HCT116 (cell line): ENCODE measurements around the gene KRTAP23-1. TPM values are rescaled to one million over a fixed set of nuclear protein-coding genes. Genes with fewer than 3 reads are reported as not detected.

Experiments
- ATAC-seq: fragments of 200-7000 bp; cut with Tn5 transposase; 2 replicates; pipeline ENCODE4 v1.9.1; 2020; ENCODE audit warnings: mild to moderate bottlenecking, moderate library complexity
- BruUV-seq: library from RNA; stranded (reverse); fragments of 400-500 nt; replicated peaks from 2 replicates; lab custom pipeline; 2021; lab: Mats Ljungman, UMichigan
- CTCF ChIA-PET: fragments of 300-600 bp; sonication (Branson Sonifier 250); formaldehyde crosslinking; loops from one replicate; lab custom pipeline; 2021; ENCODE audit warnings: antibody characterized with exemption; lab: Charles Lee
- POLR2A ChIA-PET: fragments of 300-600, 350-600 bp; sonication (Branson Sonifier 250); formaldehyde crosslinking; loops from one replicate; lab custom pipeline; 2021; ENCODE audit warnings: antibody characterized with exemption; lab: Charles Lee
- RAD21 ChIA-PET, 2 experiments: fragments of 300-600 bp; sonication (Branson Sonifier 250); formaldehyde crosslinking; loops; one replicate each; lab custom pipeline; 2023; ENCODE audit warnings: low total read pairs in 2 of 2; ENCODE audit not compliant: uncharacterized antibody in 2 of 2, unreplicated experiment in 2 of 2, low non-redundant PET in 1 of 2; lab: Charles Lee
- DNase-seq: peaks from one replicate; pipeline ENCODE4 v3.0.0-alpha.2; 2010; ENCODE audit warnings: low read depth, low spot score
- H2AFZ ChIP-seq: fragments of 200-600 bp; shearing (Covaris generic), sonication (generic); 2 replicates; pipeline ENCODE4 v1.6.1; 2017; ENCODE audit warnings: low read depth, mixed run types, mixed read lengths, antibody characterized with exemption, low read length; ENCODE audit not compliant: poor library complexity, severe bottlenecking
- H3K27ac ChIP-seq: 2 replicates; pipeline ENCODE4 v1.5.1; 2012; ENCODE audit warnings: low read depth, low read length
- H3K27me3 ChIP-seq: fragments of 200-600 bp; sonication (generic); 2 replicates; pipeline ENCODE4 v1.6.1; 2016; ENCODE audit warnings: mixed run types, low read length, mixed read lengths; ENCODE audit not compliant: insufficient read depth
- H3K36me3 ChIP-seq, 2 experiments: fragments of 200-500 bp in 1 of 2; fragments of 200-600 bp in 1 of 2; sonication (Bioruptor generic) in 1 of 2; sonication (generic) in 1 of 2; 2 replicates each; pipeline versions ENCODE4 v1.5.1 to v1.6.1; 2014 to 2016; ENCODE audit warnings: low read length in 2 of 2, inconsistent platforms in 1 of 2, mixed read lengths in 1 of 2, mixed run types in 1 of 2; ENCODE audit not compliant: insufficient read depth in 2 of 2, control insufficient read depth in 1 of 2
- H3K4me1 ChIP-seq, 2 experiments: fragments of 200-600 bp in 1 of 2; sonication (generic) in 1 of 2; 2 replicates each; pipeline versions ENCODE4 v1.5.1 to v1.6.1; 2012 to 2017; ENCODE audit warnings: low read length in 2 of 2, inconsistent platforms in 1 of 2, mild to moderate bottlenecking in 1 of 2, mixed read lengths in 1 of 2, mixed run types in 1 of 2, moderate library complexity in 1 of 2; ENCODE audit not compliant: insufficient read depth in 2 of 2, control insufficient read depth in 1 of 2
- H3K4me2 ChIP-seq: fragments of 200-600 bp; sonication (generic); 2 replicates; pipeline ENCODE4 v1.6.1; 2017; ENCODE audit warnings: mixed run types, low read length, mixed read lengths
- H3K4me3 ChIP-seq, 2 experiments: fragments of 200-600 bp in 1 of 2; sonication (generic) in 1 of 2; replicated peaks in 1 of 2; 2 replicates each; pipeline ENCODE4 v1.5.1; 2011 to 2016; ENCODE audit warnings: low read length in 2 of 2, control low read depth in 1 of 2, low read depth in 1 of 2, mild to moderate bottlenecking in 1 of 2, mixed read lengths in 1 of 2, mixed run types in 1 of 2
- H3K79me2 ChIP-seq: fragments of 200-600 bp; sonication (generic); 2 replicates; pipeline ENCODE4 v1.6.1; 2017; ENCODE audit warnings: mild to moderate bottlenecking, mixed run types, low read length, moderate library complexity, mixed read lengths; ENCODE audit not compliant: insufficient read depth
- H3K9ac ChIP-seq: fragments of 200-600 bp; sonication (generic); 2 replicates; pipeline ENCODE4 v1.6.1; 2016; ENCODE audit warnings: low read length, mixed read lengths
- H3K9me2 ChIP-seq: fragments of 200-600 bp; sonication (generic), shearing (Covaris generic); 2 replicates; pipeline ENCODE4 v1.6.1; 2017; ENCODE audit warnings: mixed run types, mild to moderate bottlenecking, moderate library complexity; ENCODE audit not compliant: insufficient read depth
- H3K9me3 ChIP-seq, 2 experiments: fragments of 200-500 bp in 1 of 2; fragments of 200-600 bp in 1 of 2; sonication (Bioruptor generic) in 1 of 2; sonication (generic) in 1 of 2; 2 replicates each; pipeline ENCODE4 v1.6.1; 2014 to 2017; ENCODE audit warnings: low read length in 2 of 2, mixed read lengths in 2 of 2, inconsistent platforms in 1 of 2, low read depth in 1 of 2, mild to moderate bottlenecking in 1 of 2, mixed run types in 1 of 2, moderate library complexity in 1 of 2; ENCODE audit not compliant: control insufficient read depth in 1 of 2, insufficient read depth in 1 of 2
- H4K20me1 ChIP-seq: fragments of 200-600 bp; sonication (generic), shearing (Covaris generic); 2 replicates; pipeline ENCODE4 v1.6.1; 2017; ENCODE audit warnings: mixed run types, mild to moderate bottlenecking, moderate library complexity; ENCODE audit not compliant: insufficient read depth
- EGR1 ChIP-seq: IDR thresholded peaks from 2 replicates; pipeline ENCODE4 v1.6.1; 2012; ENCODE audit warnings: low read depth
- EZH2 ChIP-seq: fragments of 200-600 bp; sonication (generic); IDR thresholded peaks from 2 replicates; pipeline ENCODE4 v1.6.1; 2017; ENCODE audit warnings: antibody characterized with exemption, mixed run types
- JUND ChIP-seq: IDR thresholded peaks from 2 replicates; pipeline ENCODE4 v1.6.1; 2012
- POLR2AphosphoS5 ChIP-seq: IDR thresholded peaks from 2 replicates; pipeline ENCODE4 v1.6.1; 2011; ENCODE audit warnings: mild to moderate bottlenecking, low read depth, low read length, moderate library complexity
- RAD21 ChIP-seq: IDR thresholded peaks from 2 replicates; pipeline ENCODE4 v1.6.1; 2012; ENCODE audit warnings: low read depth, mild to moderate bottlenecking
- TCF7L2 ChIP-seq: IDR thresholded peaks from 2 replicates; pipeline ENCODE4 v1.7.0; 2011; ENCODE audit warnings: borderline replicate concordance, inconsistent platforms; ENCODE audit not compliant: insufficient read depth, insufficient read length; ENCODE audit errors: extremely low read depth
- ZNF274 ChIP-seq: fragments of 200-500 bp; sonication (Bioruptor generic); IDR thresholded peaks from 2 replicates; pipeline ENCODE4 v1.6.1; 2014; ENCODE audit warnings: mild to moderate bottlenecking, low read depth, low read length, inconsistent platforms
- intact Hi-C: fragments of 100-400 bp; cut with micrococcal nuclease; formaldehyde crosslinking; loops from 2 replicates; pipeline ENCODE4 v1.10.0; 2022
- total RNA-seq: library from RNA; stranded (reverse); gene quantifications from one replicate; pipeline ENCODE4 v1.2.1, GENCODE V29; 2021; ENCODE audit not compliant: unreplicated experiment
- TF ChIP-seq, protein P1 (sequence below), 3 experiments: fragments of 200-600 bp in 1 of 3; sonication (generic) in 1 of 3; IDR thresholded peaks in 2 of 3; conservative IDR thresholded peaks in 1 of 3; 2 replicates each; pipeline ENCODE4 v1.5.1; 2012 to 2017; ENCODE audit warnings: low read depth in 2 of 3, low read length in 2 of 3, antibody characterized with exemption in 1 of 3, borderline replicate concordance in 1 of 3, control low read depth in 1 of 3, mild to moderate bottlenecking in 1 of 3, mixed read lengths in 1 of 3, mixed run types in 1 of 3, moderate library complexity in 1 of 3; ENCODE audit not compliant: insufficient read depth in 1 of 3
- TF ChIP-seq, protein P2 (sequence below): IDR thresholded peaks from 2 replicates; pipeline ENCODE4 v1.6.1; 2012

Gene KRTAP23-1
- total RNA-seq, 1 experiment from 2014 or later: not detected

DNA sequence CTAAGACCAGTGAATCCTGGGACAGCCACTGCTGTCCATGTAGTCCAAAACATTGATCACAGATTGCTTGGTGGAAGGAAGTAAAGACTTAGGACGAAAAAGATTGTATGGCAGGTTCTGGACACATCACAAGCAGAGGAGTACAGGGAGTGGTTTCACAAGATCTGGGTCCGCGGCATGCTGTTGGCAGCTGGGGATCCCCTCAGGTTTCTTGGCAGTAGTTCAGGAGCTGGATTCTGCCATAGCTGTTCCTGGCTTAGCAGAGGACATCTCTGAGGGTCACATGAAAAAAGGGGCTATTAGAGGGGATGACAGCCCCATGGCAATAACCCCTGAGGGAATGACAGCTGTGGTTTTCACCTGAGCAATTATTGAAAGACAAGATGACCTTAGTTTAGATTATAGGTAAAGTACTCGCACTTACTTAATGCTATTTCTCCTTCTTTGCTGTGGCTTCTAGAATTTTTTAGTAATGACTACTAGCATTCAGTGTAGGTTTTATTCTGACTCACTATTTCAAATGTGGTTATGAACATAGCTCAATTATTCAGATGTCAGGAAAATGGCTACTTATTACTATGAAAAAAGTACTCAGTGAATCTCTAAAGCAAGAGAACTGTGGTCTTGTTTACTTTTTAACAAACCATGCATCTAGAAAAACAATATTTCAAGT lies 19.1 kb downstream of the KRTAP23-1 start:
- Histone ChIP-seq H3K9ac (no peak overlapping the region), H2AFZ (no peak overlapping the region), H3K27ac (no peak overlapping the region), H3K4me2 (no peak overlapping the region), H3K4me1 (no peaks in the 10 kb centered on the region), H3K9me2 (no peaks in the 10 kb centered on the region), H3K9me3 (peaks cover 11 to 22% of the 10 kb centered on the region in 2 experiments; a peak in 3 of 4 replicates), H3K27me3 (no peaks in the 10 kb centered on the region), H3K36me3 (no peaks in the 10 kb centered on the region), H3K79me2 (no peaks in the 10 kb centered on the region), H4K20me1 (no peaks in the 10 kb centered on the region), H3K4me3 (no peak overlapping the region)
- TF ChIP-seq RAD21: no peak
- TF ChIP-seq, protein P1, sequence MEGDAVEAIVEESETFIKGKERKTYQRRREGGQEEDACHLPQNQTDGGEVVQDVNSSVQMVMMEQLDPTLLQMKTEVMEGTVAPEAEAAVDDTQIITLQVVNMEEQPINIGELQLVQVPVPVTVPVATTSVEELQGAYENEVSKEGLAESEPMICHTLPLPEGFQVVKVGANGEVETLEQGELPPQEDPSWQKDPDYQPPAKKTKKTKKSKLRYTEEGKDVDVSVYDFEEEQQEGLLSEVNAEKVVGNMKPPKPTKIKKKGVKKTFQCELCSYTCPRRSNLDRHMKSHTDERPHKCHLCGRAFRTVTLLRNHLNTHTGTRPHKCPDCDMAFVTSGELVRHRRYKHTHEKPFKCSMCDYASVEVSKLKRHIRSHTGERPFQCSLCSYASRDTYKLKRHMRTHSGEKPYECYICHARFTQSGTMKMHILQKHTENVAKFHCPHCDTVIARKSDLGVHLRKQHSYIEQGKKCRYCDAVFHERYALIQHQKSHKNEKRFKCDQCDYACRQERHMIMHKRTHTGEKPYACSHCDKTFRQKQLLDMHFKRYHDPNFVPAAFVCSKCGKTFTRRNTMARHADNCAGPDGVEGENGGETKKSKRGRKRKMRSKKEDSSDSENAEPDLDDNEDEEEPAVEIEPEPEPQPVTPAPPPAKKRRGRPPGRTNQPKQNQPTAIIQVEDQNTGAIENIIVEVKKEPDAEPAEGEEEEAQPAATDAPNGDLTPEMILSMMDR (IDR thresholded peaks at IDR 0.05 in 2 of 3, conservative IDR thresholded peaks at IDR 0.05 in 1 of 3; ENCODE audit: borderline replicate concordance in 1 of 3, insufficient read depth in 1 of 3, low read depth in 2 of 3, low read length in 2 of 3): no peak
- TF ChIP-seq EGR1: no peak
- ATAC-seq: no peak
- DNase-seq: no peak
- intact Hi-C loops: no loop called here
- BruUV-seq: no TSS peak
- ChIA-PET RAD21 (no interaction called here), CTCF (no interaction called here), POLR2A (no interaction called here)

DNA sequence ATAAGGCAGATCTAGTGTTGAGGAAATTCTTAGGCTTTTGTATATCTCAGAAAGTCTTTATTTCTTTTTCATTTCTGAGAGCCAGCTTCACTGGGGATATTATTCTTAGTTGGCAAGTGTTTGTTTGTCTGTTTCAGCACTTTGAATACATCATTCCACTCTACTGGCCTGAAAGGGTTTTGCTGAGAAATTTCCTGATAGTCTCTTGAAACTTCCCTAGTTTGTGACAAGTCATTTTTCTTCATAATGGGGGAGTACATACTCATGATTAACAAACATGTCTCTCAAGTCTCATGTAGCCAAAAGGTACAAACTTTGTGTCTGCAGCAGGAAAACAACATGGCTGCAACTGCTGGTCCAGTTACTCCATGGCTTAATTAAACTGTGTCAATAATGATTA lies 22.0 kb downstream of the KRTAP23-1 start:
- Histone ChIP-seq H3K9ac (no peak overlapping the region), H3K27ac (no peak overlapping the region), H3K9me3 (peaks cover 16 to 17% of the 10 kb centered on the region in 2 experiments; a peak in 3 of 4 replicates), H3K36me3 (no peaks in the 10 kb centered on the region), H3K4me3 (no peak overlapping the region), H3K9me2 (no peaks in the 10 kb centered on the region), H3K27me3 (no peaks in the 10 kb centered on the region), H3K79me2 (no peaks in the 10 kb centered on the region), H4K20me1 (no peaks in the 10 kb centered on the region), H3K4me1 (no peaks in the 10 kb centered on the region), H2AFZ (no peak overlapping the region), H3K4me2 (no peak overlapping the region)
- BruUV-seq: no TSS peak
- POLR2A ChIA-PET: no interaction called here
- ATAC-seq (no peak), DNase-seq (no peak)
- no peak for TF ChIP-seq JUND
- TF ChIP-seq POLR2AphosphoS5: no peak
- no peak for TF ChIP-seq ZNF274
- TF ChIP-seq, protein P2, sequence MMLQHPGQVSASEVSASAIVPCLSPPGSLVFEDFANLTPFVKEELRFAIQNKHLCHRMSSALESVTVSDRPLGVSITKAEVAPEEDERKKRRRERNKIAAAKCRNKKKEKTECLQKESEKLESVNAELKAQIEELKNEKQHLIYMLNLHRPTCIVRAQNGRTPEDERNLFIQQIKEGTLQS: no peak
- no peak for TF ChIP-seq TCF7L2
- TF ChIP-seq EZH2: no peak
- RAD21 ChIA-PET: no interaction called here
- intact Hi-C loops: no loop called here
- CTCF ChIA-PET: no interaction called here
